HepG2 (cell line): Measurements from ENCODE around the gene VEGFA. TPM values are rescaled to one million over a fixed set of nuclear protein-coding genes. Genes with fewer than 3 reads are reported as not detected.

Experiments
- AGO1 ChIP-seq: fragments of 200-400 bp; formaldehyde crosslinking; IDR thresholded peaks from 2 replicates; pipeline ENCODE4 v1.6.1; 2017; ENCODE audit warnings: mild to moderate bottlenecking, low read depth, low read length, moderate library complexity; ENCODE audit not compliant: poor library complexity, severe bottlenecking
- ATF7 ChIP-seq, 2 experiments: fragments of 450-650 bp in 1 of 2; sonication (generic) in 1 of 2; formaldehyde crosslinking in 1 of 2; IDR thresholded peaks; 2 replicates each; pipeline versions ENCODE4 v1.4.0 to v1.6.1; 2016 to 2020; ENCODE audit warnings: antibody characterized with exemption in 1 of 2, mild to moderate bottlenecking in 1 of 2, missing genetic modification reagents in 1 of 2
- ETV5 ChIP-seq: IDR thresholded peaks from 2 replicates; pipeline ENCODE4 v1.6.1; 2018; ENCODE audit warnings: missing biosample characterization, missing genetic modification reagents, inconsistent platforms, borderline replicate concordance
- FOXA3 ChIP-seq: IDR thresholded peaks from 2 replicates; pipeline ENCODE4 v1.6.1; 2016; ENCODE audit warnings: missing genetic modification reagents, missing compliant biosample characterization
- KLF15 ChIP-seq: sonication (generic); formaldehyde crosslinking; IDR thresholded peaks from 2 replicates; pipeline ENCODE4 v1.8.1; 2023; ENCODE audit warnings: borderline replicate concordance, mild to moderate bottlenecking, inconsistent platforms, missing genetic modification reagents, mixed read lengths
- KLF16 ChIP-seq, 2 experiments: sonication (generic) in 1 of 2; formaldehyde crosslinking in 1 of 2; IDR thresholded peaks; 2 replicates each; pipeline versions ENCODE4 v1.6.1 to v1.8.0; 2016 to 2023; ENCODE audit warnings: missing genetic modification reagents in 2 of 2, missing compliant biosample characterization in 1 of 2
- MIXL1 ChIP-seq: IDR thresholded peaks from 2 replicates; pipeline ENCODE4 v1.6.1; 2016
- SIN3A ChIP-seq: IDR thresholded peaks from 2 replicates; pipeline ENCODE4 v1.6.1; 2011; ENCODE audit warnings: low read depth, mild to moderate bottlenecking, control low read depth, low read length, borderline replicate concordance
- SIX4 ChIP-seq: sonication (generic); formaldehyde crosslinking; IDR thresholded peaks from 2 replicates; pipeline ENCODE4 v1.4.0; 2020; ENCODE audit warnings: missing genetic modification reagents
- ZNF160 ChIP-seq: sonication (generic); formaldehyde crosslinking; IDR thresholded peaks from 2 replicates; pipeline ENCODE4 v1.8.0; 2022; ENCODE audit warnings: mild to moderate bottlenecking, inconsistent platforms, missing genetic modification reagents
- ZNF501 ChIP-seq: sonication (generic); formaldehyde crosslinking; IDR thresholded peaks from 2 replicates; pipeline ENCODE4 v1.5.1; 2020; ENCODE audit warnings: mild to moderate bottlenecking, moderate library complexity, missing genetic modification reagents
- polyA plus RNA-seq, 8 experiments: library from polyadenylated mRNA; depleted of rRNA in 3 of 8; stranded (reverse) in 7 of 8; unstranded in 1 of 8; fragments of >200 nt; fragmentation: Illumina TruSeq in 4 of 8; extraction: Trizol in 4 of 8; gene quantifications; 2 replicates each; pipeline versions ENCODE4 v1.2.1 to v1.2.3, GENCODE V29; 2011 to 2016; ENCODE audit warnings: low read depth in 4 of 8, missing spikeins in 1 of 8, mixed read lengths in 1 of 8; ENCODE audit not compliant: insufficient read depth in 1 of 8
- total RNA-seq, 5 experiments: library from RNA; depleted of rRNA; stranded (reverse); fragments of >200 nt; fragmentation: Illumina TruSeq; extraction: Trizol; gene quantifications; 2 replicates each; pipeline ENCODE4 v1.2.3, GENCODE V29; 2016; ENCODE audit warnings: low read depth in 1 of 5
- TF ChIP-seq, protein P1 (sequence below): sonication (generic); formaldehyde crosslinking; IDR thresholded peaks from 2 replicates; pipeline ENCODE4 v1.8.0; 2022; ENCODE audit warnings: mild to moderate bottlenecking, missing genetic modification reagents; ENCODE audit not compliant: insufficient replicate concordance
- TF ChIP-seq, protein P2 (sequence below): IDR thresholded peaks from 2 replicates; pipeline ENCODE4 v1.6.1; 2016; ENCODE audit warnings: low read depth, borderline replicate concordance
- TF ChIP-seq, protein P3 (sequence below): sonication (generic); formaldehyde crosslinking; IDR thresholded peaks from 2 replicates; pipeline ENCODE4 v1.5.0; 2020; ENCODE audit warnings: missing genetic modification reagents
- TF ChIP-seq, protein P4 (sequence below): sonication (generic); formaldehyde crosslinking; IDR thresholded peaks from 2 replicates; pipeline ENCODE4 v1.5.1; 2020; ENCODE audit warnings: mild to moderate bottlenecking, moderate library complexity, missing genetic modification reagents
- TF ChIP-seq, protein P5 (sequence below): sonication (generic); formaldehyde crosslinking; IDR thresholded peaks from 2 replicates; pipeline ENCODE4 v1.9.0; 2022; ENCODE audit warnings: low read depth, missing genetic modification reagents
- TF ChIP-seq, protein P6 (sequence below): IDR thresholded peaks from 2 replicates; pipeline ENCODE4 v1.6.1; 2016; ENCODE audit warnings: missing genetic modification reagents, missing compliant biosample characterization
- TF ChIP-seq, protein P7 (sequence below): sonication (generic); IDR thresholded peaks from 2 replicates; pipeline ENCODE4 v1.6.1; 2016; ENCODE audit warnings: low read depth, borderline replicate concordance
- TF ChIP-seq, protein P8 (sequence below): sonication (generic); formaldehyde crosslinking; IDR thresholded peaks from 2 replicates; pipeline ENCODE4 v1.4.0; 2020; ENCODE audit warnings: missing genetic modification reagents

Gene VEGFA
- total and polyA plus RNA-seq, 2 of the 13 experiments (the other 11 are each of a cell fraction or from before 2014, with no cell fraction given) = 68.1 to 629 TPM

DNA sequence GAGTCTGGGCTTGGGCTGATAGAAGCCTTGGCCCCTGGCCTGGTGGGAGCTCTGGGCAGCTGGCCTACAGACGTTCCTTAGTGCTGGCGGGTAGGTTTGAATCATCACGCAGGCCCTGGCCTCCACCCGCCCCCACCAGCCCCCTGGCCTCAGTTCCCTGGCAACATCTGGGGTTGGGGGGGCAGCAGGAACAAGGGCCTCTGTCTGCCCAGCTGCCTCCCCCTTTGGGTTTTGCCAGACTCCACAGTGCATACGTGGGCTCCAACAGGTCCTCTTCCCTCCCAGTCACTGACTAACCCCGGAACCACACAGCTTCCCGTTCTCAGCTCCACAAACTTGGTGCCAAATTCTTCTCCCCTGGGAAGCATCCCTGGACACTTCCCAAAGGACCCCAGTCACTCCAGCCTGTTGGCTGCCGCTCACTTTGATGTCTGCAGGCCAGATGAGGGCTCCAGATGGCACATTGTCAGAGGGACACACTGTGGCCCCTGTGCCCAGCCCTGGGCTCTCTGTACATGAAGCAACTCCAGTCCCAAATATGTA is 957 bp upstream of the VEGFA start (continued):
- TF ChIP-seq, protein P1, sequence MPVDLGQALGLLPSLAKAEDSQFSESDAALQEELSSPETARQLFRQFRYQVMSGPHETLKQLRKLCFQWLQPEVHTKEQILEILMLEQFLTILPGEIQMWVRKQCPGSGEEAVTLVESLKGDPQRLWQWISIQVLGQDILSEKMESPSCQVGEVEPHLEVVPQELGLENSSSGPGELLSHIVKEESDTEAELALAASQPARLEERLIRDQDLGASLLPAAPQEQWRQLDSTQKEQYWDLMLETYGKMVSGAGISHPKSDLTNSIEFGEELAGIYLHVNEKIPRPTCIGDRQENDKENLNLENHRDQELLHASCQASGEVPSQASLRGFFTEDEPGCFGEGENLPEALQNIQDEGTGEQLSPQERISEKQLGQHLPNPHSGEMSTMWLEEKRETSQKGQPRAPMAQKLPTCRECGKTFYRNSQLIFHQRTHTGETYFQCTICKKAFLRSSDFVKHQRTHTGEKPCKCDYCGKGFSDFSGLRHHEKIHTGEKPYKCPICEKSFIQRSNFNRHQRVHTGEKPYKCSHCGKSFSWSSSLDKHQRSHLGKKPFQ (CRISPR knock-in tag) = peak; percentile 9
- TF ChIP-seq SIN3A (0 out of 2 replicates have a peak, but pooled peaks have one; percentile 16), FOXA3 (CRISPR knock-in tag) (peak; percentile 15; the same call in 1 of the 2 replicates), ZNF160 (peak; percentile 2; the same call in 1 of the 2 replicates), ATF7 (IDR thresholded peaks at IDR 0.05) (no peak), ATF7 (CRISPR knock-in tag; IDR thresholded peaks at IDR 0.05) (no peak), MIXL1 (CRISPR knock-in tag) (0 out of 2 replicates have a peak, but pooled peaks have one; percentile 2), SIX4 (CRISPR knock-in tag) (peak; percentile 6; the same call in 1 of the 2 replicates), ETV5 (CRISPR knock-in tag) (peak; percentile 32; the same call in 1 of the 2 replicates), KLF16 (CRISPR knock-in tag; IDR thresholded peaks at IDR 0.05) (no peak), AGO1 (peak; percentile 24), ZNF501 (CRISPR knock-in tag) (peak; percentile 6; the same call in 1 of the 2 replicates), KLF15 (CRISPR knock-in tag) (no peak)
- TF ChIP-seq, protein P2, sequence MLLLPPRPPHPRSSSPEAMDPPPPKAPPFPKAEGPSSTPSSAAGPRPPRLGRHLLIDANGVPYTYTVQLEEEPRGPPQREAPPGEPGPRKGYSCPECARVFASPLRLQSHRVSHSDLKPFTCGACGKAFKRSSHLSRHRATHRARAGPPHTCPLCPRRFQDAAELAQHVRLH (CRISPR knock-in tag) = no peak
- TF ChIP-seq, protein P3, sequence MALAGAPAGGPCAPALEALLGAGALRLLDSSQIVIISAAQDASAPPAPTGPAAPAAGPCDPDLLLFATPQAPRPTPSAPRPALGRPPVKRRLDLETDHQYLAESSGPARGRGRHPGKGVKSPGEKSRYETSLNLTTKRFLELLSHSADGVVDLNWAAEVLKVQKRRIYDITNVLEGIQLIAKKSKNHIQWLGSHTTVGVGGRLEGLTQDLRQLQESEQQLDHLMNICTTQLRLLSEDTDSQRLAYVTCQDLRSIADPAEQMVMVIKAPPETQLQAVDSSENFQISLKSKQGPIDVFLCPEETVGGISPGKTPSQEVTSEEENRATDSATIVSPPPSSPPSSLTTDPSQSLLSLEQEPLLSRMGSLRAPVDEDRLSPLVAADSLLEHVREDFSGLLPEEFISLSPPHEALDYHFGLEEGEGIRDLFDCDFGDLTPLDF = no peak
- TF ChIP-seq, protein P4, sequence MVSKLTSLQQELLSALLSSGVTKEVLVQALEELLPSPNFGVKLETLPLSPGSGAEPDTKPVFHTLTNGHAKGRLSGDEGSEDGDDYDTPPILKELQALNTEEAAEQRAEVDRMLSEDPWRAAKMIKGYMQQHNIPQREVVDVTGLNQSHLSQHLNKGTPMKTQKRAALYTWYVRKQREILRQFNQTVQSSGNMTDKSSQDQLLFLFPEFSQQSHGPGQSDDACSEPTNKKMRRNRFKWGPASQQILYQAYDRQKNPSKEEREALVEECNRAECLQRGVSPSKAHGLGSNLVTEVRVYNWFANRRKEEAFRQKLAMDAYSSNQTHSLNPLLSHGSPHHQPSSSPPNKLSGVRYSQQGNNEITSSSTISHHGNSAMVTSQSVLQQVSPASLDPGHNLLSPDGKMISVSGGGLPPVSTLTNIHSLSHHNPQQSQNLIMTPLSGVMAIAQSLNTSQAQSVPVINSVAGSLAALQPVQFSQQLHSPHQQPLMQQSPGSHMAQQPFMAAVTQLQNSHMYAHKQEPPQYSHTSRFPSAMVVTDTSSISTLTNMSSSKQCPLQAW (CRISPR knock-in tag) = peak; percentile 34; the same call in 1 of the 2 replicates
- TF ChIP-seq, protein P5, sequence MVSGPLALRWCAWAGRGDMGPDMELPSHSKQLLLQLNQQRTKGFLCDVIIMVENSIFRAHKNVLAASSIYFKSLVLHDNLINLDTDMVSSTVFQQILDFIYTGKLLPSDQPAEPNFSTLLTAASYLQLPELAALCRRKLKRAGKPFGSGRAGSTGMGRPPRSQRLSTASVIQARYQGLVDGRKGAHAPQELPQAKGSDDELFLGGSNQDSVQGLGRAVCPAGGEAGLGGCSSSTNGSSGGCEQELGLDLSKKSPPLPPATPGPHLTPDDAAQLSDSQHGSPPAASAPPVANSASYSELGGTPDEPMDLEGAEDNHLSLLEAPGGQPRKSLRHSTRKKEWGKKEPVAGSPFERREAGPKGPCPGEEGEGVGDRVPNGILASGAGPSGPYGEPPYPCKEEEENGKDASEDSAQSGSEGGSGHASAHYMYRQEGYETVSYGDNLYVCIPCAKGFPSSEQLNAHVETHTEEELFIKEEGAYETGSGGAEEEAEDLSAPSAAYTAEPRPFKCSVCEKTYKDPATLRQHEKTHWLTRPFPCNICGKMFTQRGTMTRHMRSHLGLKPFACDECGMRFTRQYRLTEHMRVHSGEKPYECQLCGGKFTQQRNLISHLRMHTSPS (CRISPR knock-in tag) = peak; percentile 46; the same call in 1 of the 2 replicates
- TF ChIP-seq, protein P6, sequence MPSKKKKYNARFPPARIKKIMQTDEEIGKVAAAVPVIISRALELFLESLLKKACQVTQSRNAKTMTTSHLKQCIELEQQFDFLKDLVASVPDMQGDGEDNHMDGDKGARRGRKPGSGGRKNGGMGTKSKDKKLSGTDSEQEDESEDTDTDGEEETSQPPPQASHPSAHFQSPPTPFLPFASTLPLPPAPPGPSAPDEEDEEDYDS (CRISPR knock-in tag) = peak; percentile 25; the same call in 1 of the 2 replicates
- TF ChIP-seq, protein P7, sequence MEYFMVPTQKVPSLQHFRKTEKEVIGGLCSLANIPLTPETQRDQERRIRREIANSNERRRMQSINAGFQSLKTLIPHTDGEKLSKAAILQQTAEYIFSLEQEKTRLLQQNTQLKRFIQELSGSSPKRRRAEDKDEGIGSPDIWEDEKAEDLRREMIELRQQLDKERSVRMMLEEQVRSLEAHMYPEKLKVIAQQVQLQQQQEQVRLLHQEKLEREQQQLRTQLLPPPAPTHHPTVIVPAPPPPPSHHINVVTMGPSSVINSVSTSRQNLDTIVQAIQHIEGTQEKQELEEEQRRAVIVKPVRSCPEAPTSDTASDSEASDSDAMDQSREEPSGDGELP = peak; percentile 59; the same call in 1 of the 2 replicates
- TF ChIP-seq, protein P8, sequence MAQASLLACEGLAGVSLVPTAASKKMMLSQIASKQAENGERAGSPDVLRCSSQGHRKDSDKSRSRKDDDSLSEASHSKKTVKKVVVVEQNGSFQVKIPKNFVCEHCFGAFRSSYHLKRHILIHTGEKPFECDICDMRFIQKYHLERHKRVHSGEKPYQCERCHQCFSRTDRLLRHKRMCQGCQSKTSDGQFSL = peak; percentile 51; the same call in 1 of the 2 replicates
